Suppressor macrophage treated with lipopolysaccharide for 4 hours (primary cell): ENCODE measurements around the gene TIAM1.

Experiments
- DNase-seq: peaks from one replicate; pipeline ENCODE4 v3.0.0-alpha.2; 2020

TIAM1 gene

GRCh38 chr21:31248598-31248997, 95.5 kb downstream of the TIAM1 start:
- DNase-seq = no peak

- no peak for DNase-seq
Observed at GRCh38 chr21:31243611-31244010, 100.5 kb downstream of the TIAM1 start.

- DNase-seq = peak; percentile 44
Observed at GRCh38 chr21:31236528-31236927, 107.5 kb downstream of the TIAM1 start.

GRCh38 chr21:31235671-31236450, 108.2 kb downstream of the TIAM1 start:
- peak; percentile 12 for DNase-seq

- no peak for DNase-seq
Observed at GRCh38 chr21:31234936-31235335, 109.1 kb downstream of the TIAM1 start.

GRCh38 chr21:31233711-31234110, 110.3 kb downstream of the TIAM1 start:
- no peak for DNase-seq

GRCh38 chr21:31232344-31232743, 111.7 kb downstream of the TIAM1 start:
- no peak for DNase-seq

- no peak for DNase-seq
Observed at GRCh38 chr21:31230937-31231336, 113.1 kb downstream of the TIAM1 start.

- peak; percentile 19 for DNase-seq
Observed at GRCh38 chr21:31228723-31229122, 115.3 kb downstream of the TIAM1 start.

- DNase-seq = no peak
Observed at GRCh38 chr21:31225713-31226112, 118.3 kb downstream of the TIAM1 start.

- DNase-seq = no peak
Observed at GRCh38 chr21:31222142-31222541, 121.9 kb downstream of the TIAM1 start.

- DNase-seq = peak; percentile 67
Observed at GRCh38 chr21:31221043-31221442, 123.0 kb downstream of the TIAM1 start.

GRCh38 chr21:31220575-31220974, 123.5 kb downstream of the TIAM1 start:
- DNase-seq = no peak

- DNase-seq = peak; percentile 76
Observed at GRCh38 chr21:31218830-31219608, 125.0 kb downstream of the TIAM1 start.

GRCh38 chr21:31216206-31216605, 127.9 kb downstream of the TIAM1 start:
- no peak for DNase-seq

GRCh38 chr21:31213787-31214186, 130.3 kb downstream of the TIAM1 start:
- DNase-seq = no peak

GRCh38 chr21:31211836-31212235, 132.2 kb downstream of the TIAM1 start:
- no peak for DNase-seq

GRCh38 chr21:31205412-31205811, 138.6 kb downstream of the TIAM1 start:
- no peak for DNase-seq

- DNase-seq = no peak
Observed at GRCh38 chr21:31204801-31205200, 139.3 kb downstream of the TIAM1 start.

GRCh38 chr21:31203431-31204054, 140.5 kb downstream of the TIAM1 start:
- no peak for DNase-seq

- DNase-seq = peak; percentile 94
Observed at GRCh38 chr21:31201548-31201947, 142.5 kb downstream of the TIAM1 start.

- DNase-seq = peak; percentile 58
Observed at GRCh38 chr21:31201144-31201543, 142.9 kb downstream of the TIAM1 start.

- DNase-seq = peak; percentile 80
Observed at GRCh38 chr21:31198575-31198974, 145.5 kb downstream of the TIAM1 start.

GRCh38 chr21:31196724-31197123, 147.3 kb downstream of the TIAM1 start:
- no peak for DNase-seq
